Psoas muscle (tissue), 8 donors: Measurements from ENCODE around the gene COL15A1. TPM values are rescaled to one million over a fixed set of nuclear protein-coding genes. Genes with fewer than 3 reads are reported as not detected.
"Not testable (repeated sequence)": the region's sequence is repeated elsewhere in the genome, so short reads cannot be mapped to it uniquely, and the experiment has no call there.

Experiments
- ATAC-seq, 4 donors: fragments of 200-7000 bp; cut with Tn5 transposase; one replicate each; pipeline ENCODE4 v1.9.1; 2020; ENCODE audit warnings: moderate library complexity in 3 of 4, mild to moderate bottlenecking in 2 of 4
- DNase-seq, 2 donors: peaks; one replicate each; pipeline ENCODE4 v3.0.0-alpha.2; 2020
- H3K27ac ChIP-seq: fragments of 200-600 bp; one replicate; pipeline ENCODE4 v1.8.0; 2022
- H3K27me3 ChIP-seq, 3 donors: fragments of 200-600 bp in 1 of 3; one replicate each; pipeline versions ENCODE4 v1.6.1 to v1.8.0; 2013 to 2022; ENCODE audit warnings: low read length in 2 of 3, mild to moderate bottlenecking in 2 of 3, moderate library complexity in 1 of 3; ENCODE audit not compliant: insufficient read depth in 3 of 3
- H3K36me3 ChIP-seq, 2 donors: fragments of 200-600 bp in 1 of 2; one replicate each; pipeline versions ENCODE4 v1.6.1 to v1.8.0; 2013 to 2022; ENCODE audit warnings: low read depth in 1 of 2, mild to moderate bottlenecking in 1 of 2, moderate library complexity in 1 of 2; ENCODE audit not compliant: insufficient read depth in 1 of 2
- H3K4me1 ChIP-seq: fragments of 200-600 bp; one replicate; pipeline ENCODE4 v1.8.0; 2022
- H3K4me3 ChIP-seq: fragments of 200-600 bp; one replicate; pipeline ENCODE4 v1.8.0; 2022; ENCODE audit warnings: mild to moderate bottlenecking
- H3K9me3 ChIP-seq: fragments of 200-600 bp; one replicate; pipeline ENCODE4 v1.8.0; 2022
- WGBS, 3 donors: extraction: QIAGEN DNeasy Blood & Tissue Kit; methylation state at CpG; one replicate each; pipeline versions ENCODE4 v1.1.6 to v1.1.7; 2013; 5-methylcytosine and 5-hydroxymethylcytosine counted together
- intact Hi-C, 2 donors: fragments of 100-400 bp; cut with DNase I; formaldehyde crosslinking; loops; one replicate each; pipeline versions ENCODE4 v1.11.0 to v1.14.2; 2022
- polyA plus RNA-seq, 3 donors: library from polyadenylated mRNA; stranded (reverse); fragments of 200-250 nt; gene quantifications; one replicate each; pipeline ENCODE4 v1.2.3, GENCODE V29; 2013
- total RNA-seq, 4 donors: library from RNA; stranded (reverse); fragmentation: NEBNext Ultra II Directional in 2 of 4; extraction: Animal tissue kit (Norgen Biotek cat#: 25700) in 2 of 4; gene quantifications; one replicate each; pipeline versions ENCODE4 v1.2.1 to v1.2.4, GENCODE V29; 2021 to 2023
- TF ChIP-seq, protein P1 (sequence below): fragments of 200-600 bp; IDR thresholded peaks from one replicate; pipeline ENCODE4 v1.8.0; 2022; ENCODE audit warnings: antibody characterized with exemption
- donor health status: healthy with polysubstance abuse.
- donor health status: DM: no; HTN: no; CAD: no; lungs with moderate emphysema.
- donor health status: Bipolar disorder and iron deficiency.
- donor health status: healthy.
- donor health status: DM: yes; HTN: yes; CAD: no.
- donor health status: DM: no; HTN: no; CAD: no.
- donor health status: DM: no; HTN: no; CAD: no.
- donor health status: DM: yes; HTN: yes; CAD: no.

Gene COL15A1
- total and polyA plus RNA-seq, 7 donors: 2.9 to 34.7 (median 7.5) TPM

DNA sequence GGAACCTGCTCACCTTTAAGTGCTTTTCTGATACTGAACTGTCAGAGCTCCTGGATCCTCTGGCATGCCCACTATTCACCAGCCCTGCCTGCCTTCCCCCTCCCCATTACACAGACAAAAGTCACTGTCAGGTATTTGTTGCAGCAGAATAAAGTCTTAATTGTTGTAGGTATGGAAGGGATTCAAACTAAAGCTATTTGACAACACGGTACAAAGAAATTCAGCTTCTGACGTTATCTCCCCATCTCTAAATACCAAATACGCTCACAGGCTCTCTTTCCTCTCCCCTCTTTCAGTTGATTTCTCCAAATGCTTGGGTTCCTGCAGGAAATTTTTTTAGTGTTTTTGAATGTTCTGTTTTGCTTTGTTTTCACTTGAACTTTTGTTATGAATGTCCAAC lies 151.9 kb downstream of the COL15A1 start:
- Histone ChIP-seq H3K4me3 (no peak overlapping the region), H3K4me1 (no peaks in the 10 kb centered on the region), H3K27ac (no peak overlapping the region), H3K36me3 (no peaks in the 10 kb centered on the region), H3K9me3 (no peaks in the 10 kb centered on the region), H3K27me3 (peaks cover 0 to 2% (median 0%) of the 10 kb centered on the region in 3 donors)
- ATAC-seq (no peak), DNase-seq (no peak)
- TF ChIP-seq, protein P1, sequence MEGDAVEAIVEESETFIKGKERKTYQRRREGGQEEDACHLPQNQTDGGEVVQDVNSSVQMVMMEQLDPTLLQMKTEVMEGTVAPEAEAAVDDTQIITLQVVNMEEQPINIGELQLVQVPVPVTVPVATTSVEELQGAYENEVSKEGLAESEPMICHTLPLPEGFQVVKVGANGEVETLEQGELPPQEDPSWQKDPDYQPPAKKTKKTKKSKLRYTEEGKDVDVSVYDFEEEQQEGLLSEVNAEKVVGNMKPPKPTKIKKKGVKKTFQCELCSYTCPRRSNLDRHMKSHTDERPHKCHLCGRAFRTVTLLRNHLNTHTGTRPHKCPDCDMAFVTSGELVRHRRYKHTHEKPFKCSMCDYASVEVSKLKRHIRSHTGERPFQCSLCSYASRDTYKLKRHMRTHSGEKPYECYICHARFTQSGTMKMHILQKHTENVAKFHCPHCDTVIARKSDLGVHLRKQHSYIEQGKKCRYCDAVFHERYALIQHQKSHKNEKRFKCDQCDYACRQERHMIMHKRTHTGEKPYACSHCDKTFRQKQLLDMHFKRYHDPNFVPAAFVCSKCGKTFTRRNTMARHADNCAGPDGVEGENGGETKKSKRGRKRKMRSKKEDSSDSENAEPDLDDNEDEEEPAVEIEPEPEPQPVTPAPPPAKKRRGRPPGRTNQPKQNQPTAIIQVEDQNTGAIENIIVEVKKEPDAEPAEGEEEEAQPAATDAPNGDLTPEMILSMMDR: no peak
- 83 to 90% (median 88%) methylated on average over 3 of the region's 3 CpGs for WGBS, 3 donors
- intact Hi-C loops: no loop called here

DNA sequence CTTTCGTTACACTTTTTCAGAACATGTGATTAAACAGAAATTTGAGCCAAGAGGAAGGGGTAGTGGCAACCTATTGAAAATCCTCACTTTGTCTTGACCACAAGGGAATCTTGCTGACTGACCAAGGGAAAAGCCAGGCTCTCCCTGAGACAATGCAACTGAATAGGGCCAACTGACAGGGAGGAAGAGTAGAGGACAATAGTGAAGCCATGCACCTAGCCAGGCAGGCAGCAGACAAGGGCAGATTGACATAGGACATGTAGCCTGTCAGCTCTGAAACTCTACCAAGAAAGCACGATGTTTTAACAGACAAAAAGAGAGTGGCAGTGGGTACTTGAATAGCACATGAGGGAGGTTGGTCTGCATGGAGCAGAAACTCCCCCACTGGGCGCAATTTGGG lies 152.7 kb downstream of the COL15A1 start:
- H3K36me3 ChIP-seq: no peaks in the 10 kb centered on the region
- no peak overlapping the region for H3K4me3 ChIP-seq
- no peaks in the 10 kb centered on the region for H3K4me1 ChIP-seq
- WGBS, 3 donors: 82 to 93% (median 85%) methylated on average over 3 of the region's 3 CpGs
- H3K27ac ChIP-seq: no peak overlapping the region
- no peak for ATAC-seq
- peaks cover 0 to 2% (median 0%) of the 10 kb centered on the region in 3 donors for H3K27me3 ChIP-seq
- TF ChIP-seq, protein P1: no peak
- H3K9me3 ChIP-seq: no peaks in the 10 kb centered on the region
- intact Hi-C loops: no loop called here
- no peak for DNase-seq

DNA sequence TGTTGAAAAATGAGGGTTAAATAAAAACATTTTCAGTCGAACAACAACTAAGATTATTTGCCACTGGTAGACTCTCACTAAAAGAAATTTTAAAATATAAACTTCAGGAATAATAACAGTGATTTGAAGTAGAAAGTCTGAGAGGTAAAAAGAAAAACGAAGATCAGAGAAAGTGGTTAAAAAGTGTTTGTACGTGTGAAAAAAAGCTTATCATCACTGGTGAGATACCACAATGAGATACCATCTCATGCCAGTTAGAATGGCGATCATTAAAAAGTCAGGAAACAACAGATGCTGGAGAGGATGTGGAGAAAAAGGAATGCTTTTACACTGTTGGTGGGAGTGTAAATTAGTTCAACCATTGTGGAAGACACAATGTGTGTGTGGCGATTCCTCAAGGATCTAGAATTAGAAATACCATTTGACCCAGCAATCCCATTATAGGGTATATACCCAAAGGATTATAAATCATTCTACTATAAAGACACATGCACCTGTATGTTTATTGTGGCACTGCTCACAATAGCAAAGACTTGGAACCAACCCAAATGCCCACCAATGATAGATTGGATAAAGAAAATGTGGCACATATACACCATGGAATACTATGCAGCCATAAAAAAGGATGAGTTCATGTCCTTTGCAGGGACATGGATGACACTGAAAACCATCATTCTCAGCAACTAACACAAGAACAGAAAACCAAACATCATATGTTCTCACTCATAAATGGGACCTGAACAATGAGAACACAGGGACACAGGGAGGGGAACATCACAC lies 156.3 kb downstream of the COL15A1 start:
- H3K4me3 ChIP-seq, H3K36me3 ChIP-seq, H3K27ac ChIP-seq, intact Hi-C loops, H3K27me3 ChIP-seq, ATAC-seq, H3K4me1 ChIP-seq, DNase-seq, H3K9me3 ChIP-seq: not testable (repeated sequence)
- WGBS, 3 donors: 94 to 96% (median 94%) methylated on average over 5 of the region's 5 CpGs

DNA sequence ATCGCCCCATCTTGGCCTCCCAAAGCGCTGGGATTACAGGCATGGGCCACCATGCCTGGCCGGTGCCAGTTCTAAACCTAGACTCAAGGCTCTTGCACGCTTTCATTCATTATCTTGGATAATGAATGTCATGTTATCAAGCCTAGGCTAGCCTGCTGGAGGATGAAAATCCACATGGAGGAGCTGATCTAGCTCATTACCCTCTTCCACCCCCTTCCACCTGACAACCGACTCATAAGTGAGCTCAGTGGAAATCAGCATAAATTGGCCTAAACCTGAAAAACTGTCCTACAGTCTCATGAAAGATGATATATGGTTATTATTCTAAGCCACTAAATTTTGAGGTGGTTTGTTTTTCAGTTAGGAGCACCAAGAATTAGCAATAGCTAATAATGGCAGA lies 157.6 kb downstream of the COL15A1 start:
- intact Hi-C loops: no loop called here
- Histone ChIP-seq H3K27ac (no peak overlapping the region), H3K4me3 (no peak overlapping the region), H3K9me3 (no peaks in the 10 kb centered on the region), H3K4me1 (peaks cover 4% of the 10 kb centered on the region), H3K36me3 (no peaks in the 10 kb centered on the region), H3K27me3 (peaks cover 0 to 2% (median 0%) of the 10 kb centered on the region in 3 donors)
- TF ChIP-seq, protein P1: no peak
- DNase-seq: no peak
- 97 to 98% (median 97%) methylated on average over 5 of the region's 5 CpGs for WGBS, 3 donors
- ATAC-seq: no peak

DNA sequence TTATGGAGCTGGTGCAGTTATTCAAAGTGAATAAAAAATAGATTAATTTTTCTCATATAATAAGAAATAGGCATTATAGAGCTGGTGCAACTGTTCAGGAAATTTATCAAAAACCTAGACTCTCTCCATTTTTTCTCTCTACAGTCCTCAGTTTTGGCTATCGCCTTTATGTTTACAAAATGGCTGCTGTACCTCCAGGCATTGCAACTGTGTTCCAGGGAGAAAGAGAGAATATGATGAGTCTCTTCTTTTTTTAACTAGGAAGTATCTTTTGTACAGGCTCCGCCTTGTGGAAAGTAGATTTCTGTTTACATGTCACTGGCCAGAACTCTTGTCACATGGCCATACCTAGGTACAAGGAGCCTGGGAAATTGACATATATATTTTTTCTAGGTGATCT lies 158.1 kb downstream of the COL15A1 start:
- intact Hi-C loops: no loop called here
- Histone ChIP-seq H3K4me3 (no peak overlapping the region), H3K9me3 (no peaks in the 10 kb centered on the region), H3K4me1 (peaks cover 9% of the 10 kb centered on the region), H3K27ac (no peak overlapping the region), H3K27me3 (peaks cover 0 to 1% (median 0%) of the 10 kb centered on the region in 3 donors), H3K36me3 (no peaks in the 10 kb centered on the region)
- ATAC-seq (no peak), DNase-seq (no peak)
- 98 to 100% (median 99%) methylated on average over 2 of the region's 2 CpGs for WGBS, 3 donors
- TF ChIP-seq, protein P1: no peak
